GM18907 (cell line): ENCODE data around the gene MAP3K7CL.

Source experiments
- ATAC-seq: cut with Tn5 transposase; IDR thresholded peaks from one replicate; pipeline ENCODE4 v1.9.1; 2021; ENCODE audit warnings: mild to moderate bottlenecking, moderate library complexity; ENCODE audit not compliant: unreplicated experiment

MAP3K7CL gene

GRCh38 chr21:29130270-29130969 lies at the start of gene MAP3K7CL:
Gene MAP3K7CL (plus strand): TSS chr21:29130644. CDS start chr21:29133345, 2,701 bp downstream.
- ATAC-seq = no peak

- no peak for ATAC-seq
Measured at GRCh38 chr21:29082046-29082815, 48.2 kb upstream of the MAP3K7CL start.

- ATAC-seq = no peak
Measured at GRCh38 chr21:29083306-29083705, 47.1 kb upstream of the MAP3K7CL start.

GRCh38 chr21:29084372-29084771 lies 46.1 kb upstream of the MAP3K7CL start:
- ATAC-seq = no peak

- no peak for ATAC-seq
Measured at GRCh38 chr21:29085106-29085752, 45.2 kb upstream of the MAP3K7CL start.

GRCh38 chr21:29091033-29091432 lies 39.4 kb upstream of the MAP3K7CL start:
- no peak for ATAC-seq

- ATAC-seq = no peak
Measured at GRCh38 chr21:29092102-29092959, 38.1 kb upstream of the MAP3K7CL start.

GRCh38 chr21:29096218-29097015 lies 34.0 kb upstream of the MAP3K7CL start:
- ATAC-seq = no peak

- no peak for ATAC-seq
Measured at GRCh38 chr21:29098156-29098555, 32.3 kb upstream of the MAP3K7CL start.

- no peak for ATAC-seq
Measured at GRCh38 chr21:29102791-29103257, 27.6 kb upstream of the MAP3K7CL start.

GRCh38 chr21:29104239-29104708 lies 26.2 kb upstream of the MAP3K7CL start:
- peak; percentile 77 for ATAC-seq

- no peak for ATAC-seq
Measured at GRCh38 chr21:29105218-29105617, 25.2 kb upstream of the MAP3K7CL start.

- ATAC-seq = no peak
Measured at GRCh38 chr21:29114765-29115500, 15.5 kb upstream of the MAP3K7CL start.

GRCh38 chr21:29115899-29116298 lies 14.5 kb upstream of the MAP3K7CL start:
- ATAC-seq = no peak

- no peak for ATAC-seq
Measured at GRCh38 chr21:29117372-29117955, 13.0 kb upstream of the MAP3K7CL start.

- ATAC-seq = peak; percentile 73
Measured at GRCh38 chr21:29121759-29122158, 8.7 kb upstream of the MAP3K7CL start.

GRCh38 chr21:29124645-29125044 lies 5.8 kb upstream of the MAP3K7CL start:
- ATAC-seq = no peak

GRCh38 chr21:29125191-29125590 lies 5.3 kb upstream of the MAP3K7CL start:
- peak; percentile 90 for ATAC-seq

GRCh38 chr21:29125979-29126378 lies 4.5 kb upstream of the MAP3K7CL start:
- ATAC-seq = no peak
